CD14-positive monocyte (primary cell): ENCODE results near the gene STK11. TPM values are rescaled to one million over a fixed set of nuclear protein-coding genes. Genes with fewer than 3 reads are reported as not detected.

Experiments
- DNase-seq, 3 donors: peaks; one replicate each; pipeline ENCODE4 v3.0.0-alpha.2; 2011 to 2022
- H2AFZ ChIP-seq: 2 replicates; pipeline ENCODE4 v1.6.0; 2012; ENCODE audit warnings: mild to moderate bottlenecking, low read depth, low read length, inconsistent platforms; ENCODE audit not compliant: insufficient read depth, poor library complexity, severe bottlenecking
- H3K27ac ChIP-seq, 2 donors: 1 replicate in 1 of 2; 2 replicates in 1 of 2; pipeline ENCODE4 v1.5.1; 2012 to 2013; ENCODE audit warnings: low read length in 2 of 2, control low read depth in 1 of 2, inconsistent platforms in 1 of 2, low read depth in 1 of 2, mild to moderate bottlenecking in 1 of 2
- H3K27me3 ChIP-seq, 2 donors: one replicate each; pipeline versions ENCODE4 v1.6.0 to v1.6.1; 2011 to 2013; ENCODE audit warnings: low read length in 2 of 2; ENCODE audit not compliant: control insufficient read depth in 2 of 2, insufficient read depth in 2 of 2
- H3K36me3 ChIP-seq, 2 donors: replicated peaks in 1 of 2; 1 replicate in 1 of 2; 2 replicates in 1 of 2; pipeline versions ENCODE4 v1.5.1 to v1.6.1; 2012 to 2013; ENCODE audit warnings: low read length in 2 of 2, control low read depth in 1 of 2, inconsistent platforms in 1 of 2, mild to moderate bottlenecking in 1 of 2; ENCODE audit not compliant: insufficient read depth in 2 of 2, control insufficient read depth in 1 of 2
- H3K4me1 ChIP-seq, 2 donors: 1 replicate in 1 of 2; 2 replicates in 1 of 2; pipeline versions ENCODE4 v1.5.1 to v1.6.1; 2012 to 2013; ENCODE audit warnings: low read length in 2 of 2, control low read depth in 1 of 2, inconsistent platforms in 1 of 2, mild to moderate bottlenecking in 1 of 2, moderate library complexity in 1 of 2; ENCODE audit not compliant: insufficient read depth in 2 of 2, control insufficient read depth in 1 of 2
- H3K4me2 ChIP-seq: replicated peaks from 2 replicates; pipeline ENCODE3; 2012; ENCODE audit warnings: low read length, moderate library complexity, mild to moderate bottlenecking; ENCODE audit not compliant: poor library complexity, severe bottlenecking; ENCODE audit errors: extremely low read depth
- H3K4me3 ChIP-seq, 3 experiments: fragments of 200-600 bp in 1 of 3; sonication (generic) in 1 of 3; replicated peaks in 1 of 3; 1 replicate in 2 of 3; 2 replicates in 1 of 3; pipeline ENCODE4 v1.5.1; 2011 to 2013; ENCODE audit warnings: low read length in 3 of 3, mild to moderate bottlenecking in 3 of 3, control low read depth in 2 of 3, low read depth in 2 of 3, inconsistent platforms in 1 of 3, moderate library complexity in 1 of 3
- H3K79me2 ChIP-seq: 2 replicates; pipeline ENCODE4 v1.6.0; 2012; ENCODE audit warnings: mild to moderate bottlenecking, control low read depth, inconsistent platforms, low read length, moderate library complexity; ENCODE audit not compliant: insufficient read depth
- H3K9ac ChIP-seq: 2 replicates; pipeline ENCODE4 v1.6.0; 2017; ENCODE audit warnings: low read length, mild to moderate bottlenecking; ENCODE audit not compliant: insufficient read depth, poor library complexity, severe bottlenecking
- H3K9me3 ChIP-seq, 2 donors: replicated peaks in 1 of 2; 1 replicate in 1 of 2; 2 replicates in 1 of 2; pipeline versions ENCODE4 v1.5.1 to v1.6.1; 2012 to 2013; ENCODE audit warnings: low read length in 2 of 2, control low read depth in 1 of 2; ENCODE audit not compliant: control insufficient read depth in 1 of 2, insufficient read depth in 1 of 2
- H4K20me1 ChIP-seq: 2 replicates; pipeline ENCODE4 v1.6.0; 2012; ENCODE audit warnings: mild to moderate bottlenecking, low read length, control low read depth, moderate library complexity; ENCODE audit not compliant: insufficient read depth
- H3K27ac Mint-ChIP-seq, 7 donors: one replicate each; pipeline ENCODE4 v1.8.0; 2020; ENCODE audit warnings: mild to moderate bottlenecking in 7 of 7, mixed read lengths in 7 of 7, moderate library complexity in 6 of 7, inconsistent platforms in 2 of 7
- H3K27me3 Mint-ChIP-seq, 3 donors: one replicate each; pipeline ENCODE4 v1.8.0; 2021 to 2022; ENCODE audit warnings: low read depth in 3 of 3, mild to moderate bottlenecking in 3 of 3, mixed read lengths in 3 of 3, moderate library complexity in 3 of 3, inconsistent platforms in 1 of 3
- H3K36me3 Mint-ChIP-seq, 2 donors: one replicate each; pipeline ENCODE4 v1.8.0; 2020; ENCODE audit warnings: mixed read lengths in 2 of 2, inconsistent platforms in 1 of 2, mild to moderate bottlenecking in 1 of 2
- H3K4me1 Mint-ChIP-seq: one replicate; pipeline ENCODE4 v1.8.0; 2020; ENCODE audit warnings: mild to moderate bottlenecking, mixed read lengths
- H3K4me3 Mint-ChIP-seq, 2 donors: one replicate each; pipeline ENCODE4 v1.8.0; 2020; ENCODE audit warnings: mild to moderate bottlenecking in 2 of 2, mixed read lengths in 2 of 2, moderate library complexity in 1 of 2
- H3K9me3 Mint-ChIP-seq, 7 donors: one replicate each; pipeline ENCODE4 v1.8.0; 2020 to 2022; ENCODE audit warnings: mixed read lengths in 7 of 7, mild to moderate bottlenecking in 6 of 7, moderate library complexity in 6 of 7, inconsistent platforms in 2 of 7
- WGBS: methylation state at CpG from one replicate; pipeline ENCODE4 v1.1.5; 2013; ENCODE audit warnings: missing lambda C conversion rate; ENCODE audit not compliant: insufficient coverage; 5-methylcytosine and 5-hydroxymethylcytosine counted together
- intact Hi-C, 2 donors: fragments of 100-400 bp; cut with micrococcal nuclease; formaldehyde crosslinking; loops; one replicate each; pipeline versions ENCODE4 v1.15.0 to v1.15.1; 2023
- polyA plus RNA-seq, 3 donors: library from polyadenylated mRNA; depleted of rRNA in 1 of 3; unstranded in 2 of 3; stranded (reverse) in 1 of 3; fragments of 300-500 nt in 2 of 3; fragments of >200 nt in 1 of 3; fragmentation: Illumina TruSeq in 2 of 3; gene quantifications; 1 replicate in 2 of 3; 2 replicates in 1 of 3; pipeline ENCODE4 v1.2.3, GENCODE V29; 2012 to 2021
- TF ChIP-seq, protein P1 (sequence below): fragments of 200-600 bp; IDR thresholded peaks from one replicate; pipeline ENCODE4 v1.8.0; 2022; ENCODE audit warnings: antibody characterized with exemption, mild to moderate bottlenecking

The STK11 gene
- polyA plus RNA-seq, 3 donors = 6.2 to 72.1 (median 15.4) TPM

DNA sequence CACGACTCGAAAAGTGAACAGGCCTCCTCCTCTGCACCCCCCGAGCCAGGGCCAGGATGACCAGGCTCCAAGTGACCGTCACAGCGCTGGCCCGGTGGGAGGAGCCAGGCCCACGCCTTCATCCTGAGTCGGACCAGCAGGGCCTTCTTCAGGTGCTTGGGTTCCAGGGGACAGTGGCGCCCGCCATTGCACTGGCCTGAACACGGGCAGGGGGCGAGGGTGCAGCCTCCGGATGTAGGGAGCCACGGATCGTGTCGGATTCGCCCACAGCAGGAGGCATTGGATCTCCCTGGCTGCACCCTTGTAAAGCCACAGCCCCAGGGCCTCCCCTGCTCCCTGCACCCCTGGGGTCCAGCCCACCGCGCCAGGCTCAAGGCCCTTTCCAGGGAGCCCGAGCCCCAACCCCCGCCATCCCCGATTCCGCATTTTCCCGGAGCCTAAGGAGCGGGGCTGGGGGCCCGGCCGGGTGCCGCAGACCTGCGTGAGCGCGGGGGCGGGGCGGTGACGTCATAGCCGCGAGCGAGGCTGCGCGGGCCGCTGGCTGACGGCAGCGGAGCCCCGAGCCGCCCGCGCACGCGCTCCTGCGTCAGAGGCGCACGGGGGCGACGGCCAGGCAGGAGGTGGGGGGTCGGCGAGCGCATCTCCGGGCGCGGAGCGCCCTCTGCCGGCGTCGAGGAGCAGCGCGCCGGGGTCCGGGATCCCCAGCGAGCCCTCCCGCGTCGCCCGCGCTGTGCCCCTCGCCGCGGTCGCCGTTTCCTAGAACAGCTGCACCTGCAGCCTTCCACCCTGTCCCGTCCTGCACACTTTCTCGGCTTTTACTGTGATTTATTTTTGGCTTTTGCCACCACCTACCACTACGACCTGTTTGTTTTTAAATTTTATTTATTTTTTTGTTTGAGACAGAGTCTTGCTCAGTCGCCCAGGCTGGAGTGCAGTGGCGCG, 34.5 kb downstream of the STK11 start:
- Mint-ChIP-seq H3K27ac (peak overlapping the region in 4 of 7 donors; percentile 54 to 96 (median 68)), H3K27me3 (peaks cover 28 to 47% (median 40%) of the 10 kb centered on the region in 3 donors), H3K36me3 (peaks cover 3 to 11% of the 10 kb centered on the region in 2 donors), H3K4me3 (peak overlapping the region; percentile 77 to 89), H3K9me3 (peaks cover 0 to 12% (median 0%) of the 10 kb centered on the region in 7 donors), H3K4me1 (peaks cover 45% of the 10 kb centered on the region)
- intact Hi-C loops = loop anchor here (5.0 to 10.0 kb wide), 5 partner anchors 38 to 375 kb away; partner anchors contain the start of genes ARID3A (in 1 of the 2) and GPX4 (in 1 of the 2)
- peak; percentile 88 to 95 (median 90) for DNase-seq
- Histone ChIP-seq H3K4me3 (peak overlapping the region in 2 of 3 experiments; percentile 16 to 89), H3K36me3 (no peaks in the 10 kb centered on the region), H3K79me2 (peaks cover 31% of the 10 kb centered on the region), H3K9me3 (no peaks in the 10 kb centered on the region), H3K9ac (no peak overlapping the region), H3K27ac (no peak overlapping the region), H3K4me2 (peak overlapping the region; percentile 95), H3K27me3 (peaks cover 11 to 43% of the 10 kb centered on the region in 2 donors), H2AFZ (no peak overlapping the region), H4K20me1 (peaks cover 37% of the 10 kb centered on the region), H3K4me1 (peaks cover 55 to 71% of the 10 kb centered on the region in 2 donors)
- 15% methylated on average over 77 of the region's 84 CpGs for WGBS
- TF ChIP-seq, protein P1, sequence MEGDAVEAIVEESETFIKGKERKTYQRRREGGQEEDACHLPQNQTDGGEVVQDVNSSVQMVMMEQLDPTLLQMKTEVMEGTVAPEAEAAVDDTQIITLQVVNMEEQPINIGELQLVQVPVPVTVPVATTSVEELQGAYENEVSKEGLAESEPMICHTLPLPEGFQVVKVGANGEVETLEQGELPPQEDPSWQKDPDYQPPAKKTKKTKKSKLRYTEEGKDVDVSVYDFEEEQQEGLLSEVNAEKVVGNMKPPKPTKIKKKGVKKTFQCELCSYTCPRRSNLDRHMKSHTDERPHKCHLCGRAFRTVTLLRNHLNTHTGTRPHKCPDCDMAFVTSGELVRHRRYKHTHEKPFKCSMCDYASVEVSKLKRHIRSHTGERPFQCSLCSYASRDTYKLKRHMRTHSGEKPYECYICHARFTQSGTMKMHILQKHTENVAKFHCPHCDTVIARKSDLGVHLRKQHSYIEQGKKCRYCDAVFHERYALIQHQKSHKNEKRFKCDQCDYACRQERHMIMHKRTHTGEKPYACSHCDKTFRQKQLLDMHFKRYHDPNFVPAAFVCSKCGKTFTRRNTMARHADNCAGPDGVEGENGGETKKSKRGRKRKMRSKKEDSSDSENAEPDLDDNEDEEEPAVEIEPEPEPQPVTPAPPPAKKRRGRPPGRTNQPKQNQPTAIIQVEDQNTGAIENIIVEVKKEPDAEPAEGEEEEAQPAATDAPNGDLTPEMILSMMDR = peak; percentile 98

DNA sequence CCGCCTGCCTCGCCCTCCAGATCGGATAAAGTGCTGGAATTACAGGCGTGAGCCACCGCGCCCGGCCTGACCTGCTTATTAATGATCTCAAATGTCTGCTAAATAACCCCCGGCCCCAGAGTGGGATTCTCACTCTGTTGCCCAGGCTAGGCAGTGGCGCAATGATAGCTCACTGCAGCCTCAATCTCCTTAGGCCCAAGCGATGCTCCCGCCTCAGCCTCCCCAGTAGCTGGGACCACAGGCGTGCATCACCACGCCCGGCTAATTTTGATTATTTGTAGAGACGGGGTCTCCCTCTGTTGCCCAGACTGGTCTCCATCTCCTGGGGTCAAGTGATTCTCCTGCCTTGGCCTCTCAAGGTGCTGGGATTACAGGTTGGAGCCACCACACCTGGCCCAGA, 35.3 kb downstream of the STK11 start:
- Histone ChIP-seq H3K36me3 (no peaks in the 10 kb centered on the region), H3K79me2 (peaks cover 38% of the 10 kb centered on the region), H3K4me3 (peak overlapping the region in 2 of 3 experiments; percentile 18 to 89), H3K27me3 (peaks cover 11 to 34% of the 10 kb centered on the region in 2 donors), H3K4me1 (peaks cover 60 to 80% of the 10 kb centered on the region in 2 donors), H3K9ac (peak overlapping the region; percentile 83), H3K27ac (no peak overlapping the region), H4K20me1 (peaks cover 42% of the 10 kb centered on the region), H2AFZ (no peak overlapping the region), H3K4me2 (peak overlapping the region; percentile 95), H3K9me3 (no peaks in the 10 kb centered on the region)
- intact Hi-C loops = loop anchor here (5.0 to 10.0 kb wide), 4 partner anchors 129 to 376 kb away; partner anchors contain the start of genes ARID3A (in 1 of the 2) and GPX4 (in 1 of the 2)
- peak overlapping the region; percentile 77 to 89 for H3K4me3 Mint-ChIP-seq
- peaks cover 24 to 39% (median 32%) of the 10 kb centered on the region in 3 donors for H3K27me3 Mint-ChIP-seq
- H3K36me3 Mint-ChIP-seq = peaks cover 3 to 11% of the 10 kb centered on the region in 2 donors
- H3K4me1 Mint-ChIP-seq = peaks cover 47% of the 10 kb centered on the region
- H3K27ac Mint-ChIP-seq = peak overlapping the region in 5 of 7 donors; percentile 79 to 96 (median 90)
- peaks cover 0 to 12% (median 0%) of the 10 kb centered on the region in 7 donors for H3K9me3 Mint-ChIP-seq
- WGBS = 63% methylated on average over 14 of the region's 15 CpGs
- DNase-seq = no peak
- TF ChIP-seq, protein P1 = no peak
